ENCODE measurements around the gene MYEF2.

DNA sequence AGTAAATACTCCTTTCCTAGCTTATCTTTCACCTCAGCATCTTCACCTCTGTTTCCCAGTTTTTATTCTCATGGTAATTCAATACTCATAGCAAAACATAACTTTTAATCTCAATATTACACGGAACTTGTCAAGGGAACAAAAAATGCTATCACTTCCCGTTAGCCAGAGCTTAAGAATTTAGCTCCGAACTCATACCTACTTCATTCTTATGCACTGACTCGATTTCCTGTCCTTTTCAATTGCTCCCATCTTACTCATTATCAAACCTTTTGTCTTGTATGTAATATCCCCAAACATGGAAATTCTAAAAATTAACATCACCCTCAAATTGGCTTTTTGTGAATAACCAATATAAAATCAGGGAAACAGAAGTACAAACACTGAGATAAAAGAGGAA is 28.2 kb downstream of the MYEF2 start:
- TF ChIP-seq, protein P1, sequence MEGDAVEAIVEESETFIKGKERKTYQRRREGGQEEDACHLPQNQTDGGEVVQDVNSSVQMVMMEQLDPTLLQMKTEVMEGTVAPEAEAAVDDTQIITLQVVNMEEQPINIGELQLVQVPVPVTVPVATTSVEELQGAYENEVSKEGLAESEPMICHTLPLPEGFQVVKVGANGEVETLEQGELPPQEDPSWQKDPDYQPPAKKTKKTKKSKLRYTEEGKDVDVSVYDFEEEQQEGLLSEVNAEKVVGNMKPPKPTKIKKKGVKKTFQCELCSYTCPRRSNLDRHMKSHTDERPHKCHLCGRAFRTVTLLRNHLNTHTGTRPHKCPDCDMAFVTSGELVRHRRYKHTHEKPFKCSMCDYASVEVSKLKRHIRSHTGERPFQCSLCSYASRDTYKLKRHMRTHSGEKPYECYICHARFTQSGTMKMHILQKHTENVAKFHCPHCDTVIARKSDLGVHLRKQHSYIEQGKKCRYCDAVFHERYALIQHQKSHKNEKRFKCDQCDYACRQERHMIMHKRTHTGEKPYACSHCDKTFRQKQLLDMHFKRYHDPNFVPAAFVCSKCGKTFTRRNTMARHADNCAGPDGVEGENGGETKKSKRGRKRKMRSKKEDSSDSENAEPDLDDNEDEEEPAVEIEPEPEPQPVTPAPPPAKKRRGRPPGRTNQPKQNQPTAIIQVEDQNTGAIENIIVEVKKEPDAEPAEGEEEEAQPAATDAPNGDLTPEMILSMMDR (IDR thresholded peaks at IDR 0.05; ENCODE audit: low read depth, low read length): no peak
- no peak for TF ChIP-seq POLR2A (IDR thresholded peaks at IDR 0.05; ENCODE audit: extremely low read depth, insufficient read length)
- TF ChIP-seq MYC (IDR thresholded peaks at IDR 0.05; ENCODE audit: low read depth, low read length): no peak
- TF ChIP-seq, protein P2, sequence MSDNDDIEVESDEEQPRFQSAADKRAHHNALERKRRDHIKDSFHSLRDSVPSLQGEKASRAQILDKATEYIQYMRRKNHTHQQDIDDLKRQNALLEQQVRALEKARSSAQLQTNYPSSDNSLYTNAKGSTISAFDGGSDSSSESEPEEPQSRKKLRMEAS (IDR thresholded peaks at IDR 0.05; ENCODE audit: low read depth, low read length): no peak

Data from NB4 (cell line).